GM23338 (cell line): ENCODE data around the gene POLR1A. TPM values are rescaled to one million over a fixed set of nuclear protein-coding genes. Genes with fewer than 3 reads are reported as not detected.

Source experiments
- ATAC-seq: fragments of 200-7000 bp; cut with Tn5 transposase; 3 replicates; pipeline ENCODE4 v1.9.1; 2020
- DNase-seq: peaks from one replicate; pipeline ENCODE4 v3.0.0-alpha.2; 2015; ENCODE audit warnings: low spot score
- H2AFZ ChIP-seq: fragments of 200-600 bp; sonication (generic); 2 replicates; pipeline ENCODE4 v1.8.0; 2016; ENCODE audit warnings: antibody characterized with exemption, mild to moderate bottlenecking, moderate library complexity
- H3F3A ChIP-seq: fragments of 200-600 bp; sonication (generic); replicated peaks from 2 replicates; pipeline ENCODE4 v1.8.0; 2017; ENCODE audit warnings: antibody characterized with exemption, mixed run types, low read depth
- H3K27ac ChIP-seq: fragments of 200-600 bp; sonication (generic); 2 replicates; pipeline ENCODE4 v1.6.1; 2016; ENCODE audit warnings: low read depth
- H3K27me3 ChIP-seq: fragments of 200-600 bp; sonication (generic); 2 replicates; pipeline ENCODE4 v1.8.0; 2016; ENCODE audit warnings: mild to moderate bottlenecking, mixed run types, moderate library complexity; ENCODE audit not compliant: insufficient read depth
- H3K36me3 ChIP-seq: fragments of 200-600 bp; sonication (generic); 2 replicates; pipeline ENCODE4 v1.8.0; 2016; ENCODE audit warnings: mild to moderate bottlenecking; ENCODE audit not compliant: insufficient read depth
- H3K4me1 ChIP-seq: fragments of 200-600 bp; sonication (generic); 2 replicates; pipeline ENCODE4 v1.8.0; 2016; ENCODE audit warnings: mild to moderate bottlenecking, moderate library complexity; ENCODE audit not compliant: insufficient read depth
- H3K4me2 ChIP-seq: fragments of 200-600 bp; sonication (generic); 2 replicates; pipeline ENCODE4 v1.7.1; 2017; ENCODE audit warnings: mixed run types
- H3K4me3 ChIP-seq: fragments of 200-600 bp; sonication (generic); 2 replicates; pipeline ENCODE4 v1.6.1; 2016; ENCODE audit warnings: mixed run types
- H3K79me2 ChIP-seq: fragments of 200-600 bp; sonication (generic); replicated peaks from 2 replicates; pipeline ENCODE4 v1.8.0; 2017; ENCODE audit warnings: mild to moderate bottlenecking; ENCODE audit not compliant: insufficient read depth
- H3K9me2 ChIP-seq: fragments of 200-600 bp; sonication (generic); 2 replicates; pipeline ENCODE4 v1.8.0; 2017; ENCODE audit not compliant: insufficient read depth
- H4K20me1 ChIP-seq: fragments of 200-600 bp; sonication (generic); replicated peaks from 2 replicates; pipeline ENCODE4 v1.8.0; 2017; ENCODE audit warnings: mild to moderate bottlenecking; ENCODE audit not compliant: insufficient read depth
- H3K27ac Mint-ChIP-seq: 2 replicates; pipeline ENCODE4 v1.8.0; 2020; ENCODE audit warnings: inconsistent platforms, mild to moderate bottlenecking, moderate library complexity, mixed read lengths
- H3K27me3 Mint-ChIP-seq: 3 replicates; pipeline ENCODE4 v1.8.0; 2022; ENCODE audit warnings: low read depth, mild to moderate bottlenecking, moderate library complexity, mixed read lengths, inconsistent platforms; ENCODE audit not compliant: insufficient read depth, poor library complexity
- H3K36me3 Mint-ChIP-seq: 3 replicates; pipeline ENCODE4 v1.8.0; 2021; ENCODE audit warnings: low read depth, mild to moderate bottlenecking, inconsistent platforms, moderate library complexity, mixed read lengths
- H3K4me1 Mint-ChIP-seq: 3 replicates; pipeline ENCODE4 v1.8.0; 2020; ENCODE audit warnings: mild to moderate bottlenecking, inconsistent platforms, mixed read lengths
- H3K4me3 Mint-ChIP-seq: 3 replicates; pipeline ENCODE4 v1.8.0; 2021; ENCODE audit warnings: moderate library complexity, mild to moderate bottlenecking, inconsistent platforms, mixed read lengths
- H3K9me3 Mint-ChIP-seq: 3 replicates; pipeline ENCODE4 v1.8.0; 2020; ENCODE audit warnings: moderate library complexity, mild to moderate bottlenecking, inconsistent platforms, mixed read lengths
- CREB1 ChIP-seq: fragments of 250-450 bp; sonication (Bioruptor Pico); IDR thresholded peaks from 2 replicates; pipeline ENCODE4 v1.5.0; 2020; ENCODE audit warnings: low read depth, mild to moderate bottlenecking, moderate library complexity
- EZH2 ChIP-seq: fragments of 200-600 bp; sonication (generic); IDR thresholded peaks from one replicate; pipeline ENCODE4 v1.8.0; 2017; ENCODE audit warnings: antibody characterized with exemption, mild to moderate bottlenecking, low read depth; ENCODE audit not compliant: unreplicated experiment
- EZH2phosphoT487 ChIP-seq: fragments of 200-600 bp; sonication (generic); IDR thresholded peaks from one replicate; pipeline ENCODE4 v1.8.1; 2018; ENCODE audit warnings: antibody characterized with exemption; ENCODE audit not compliant: unreplicated experiment
- JUNB ChIP-seq: IDR thresholded peaks from one replicate; pipeline ENCODE4 v1.6.1; 2016; ENCODE audit warnings: antibody characterized with exemption; ENCODE audit not compliant: unreplicated experiment
- NANOG ChIP-seq: IDR thresholded peaks from 2 replicates; pipeline ENCODE4 v1.6.1; 2016; ENCODE audit warnings: antibody characterized with exemption, borderline replicate concordance
- POLR2AphosphoS5 ChIP-seq: IDR thresholded peaks from 2 replicates; pipeline ENCODE4 v1.6.1; 2016; ENCODE audit warnings: antibody characterized with exemption, low read depth
- STAT1 ChIP-seq: IDR thresholded peaks from one replicate; pipeline ENCODE4 v1.6.1; 2016; ENCODE audit warnings: antibody characterized with exemption; ENCODE audit not compliant: unreplicated experiment
- ZNF114 ChIP-seq: fragments of 250-450 bp; sonication (Bioruptor Pico); IDR thresholded peaks from 2 replicates; pipeline ENCODE4 v1.5.0; 2020; ENCODE audit warnings: mild to moderate bottlenecking, moderate library complexity
- ZNF331 ChIP-seq: fragments of 250-450 bp; sonication (Bioruptor Pico); IDR thresholded peaks from 2 replicates; pipeline ENCODE4 v1.5.0; 2020; ENCODE audit warnings: low read depth, mild to moderate bottlenecking, moderate library complexity
- polyA plus RNA-seq: library from polyadenylated mRNA; unstranded; fragments of >200 nt; fragmentation: Nextera tagmentation; extraction: Ambion mirVana; gene quantifications from 2 replicates; pipeline ENCODE4 v1.2.1, GENCODE V29; 2016
- total RNA-seq: library from RNA; depleted of rRNA; stranded (reverse); fragments of >200 nt; shearing (Covaris generic); gene quantifications from 2 replicates; pipeline ENCODE4 v1.2.3, GENCODE V29; 2014
- TF ChIP-seq, protein P1 (sequence below), 2 experiments: fragments of 200-600 bp in 1 of 2; sonication (generic) in 1 of 2; conservative IDR thresholded peaks; 2 replicates each; pipeline versions ENCODE4 v1.5.1 to v1.6.1; 2016 to 2017; ENCODE audit warnings: antibody characterized with exemption in 2 of 2, low read depth in 2 of 2, mild to moderate bottlenecking in 2 of 2, moderate library complexity in 1 of 2
- TF ChIP-seq, protein P2 (sequence below): fragments of 250-450 bp; sonication (Bioruptor Pico); IDR thresholded peaks from 2 replicates; pipeline ENCODE4 v1.5.0; 2020; ENCODE audit warnings: mild to moderate bottlenecking, moderate library complexity
- TF ChIP-seq, protein P3 (sequence below): IDR thresholded peaks from one replicate; pipeline ENCODE4 v1.6.1; 2018; ENCODE audit warnings: antibody characterized with exemption; ENCODE audit not compliant: unreplicated experiment
- TF ChIP-seq, protein P4 (sequence below): IDR thresholded peaks from 2 replicates; pipeline ENCODE4 v1.6.1; 2016; ENCODE audit warnings: antibody characterized with exemption

Gene POLR1A
- total and polyA plus RNA-seq, 2 experiments from 2014 or later: 13.8 to 43.2 TPM

DNA sequence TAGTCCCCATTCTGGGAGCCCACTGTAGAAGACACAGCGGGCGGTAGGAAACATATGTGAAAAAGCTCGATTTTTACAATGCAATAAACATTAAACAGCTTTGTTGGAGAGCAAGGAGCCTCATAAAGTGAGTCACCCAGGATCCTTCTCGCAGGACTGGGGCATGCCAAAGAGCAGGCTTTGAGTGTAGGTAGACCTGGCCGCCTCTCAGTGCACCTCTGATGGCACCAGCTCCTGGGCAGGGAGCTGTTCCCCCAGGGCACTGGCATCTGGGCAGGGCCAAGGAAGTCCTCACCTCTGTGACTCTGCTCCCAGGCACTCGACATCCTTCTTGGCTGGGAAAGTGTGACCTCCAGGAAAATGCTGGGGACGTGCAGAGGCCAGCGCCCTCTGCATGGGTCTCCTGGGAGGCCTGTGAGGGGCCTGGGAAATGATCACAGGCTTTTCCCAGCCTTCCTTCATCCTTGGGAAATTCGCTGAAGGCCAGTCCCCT is 94.2 kb downstream of the POLR1A start:
- Histone ChIP-seq H3K27ac (no peak overlapping the region), H3K4me2 (no peak overlapping the region), H2AFZ (no peak overlapping the region), H3K79me2 (no peaks in the 10 kb centered on the region), H3K27me3 (no peaks in the 10 kb centered on the region), H4K20me1 (no peaks in the 10 kb centered on the region), H3K36me3 (no peaks in the 10 kb centered on the region), H3K4me1 (no peaks in the 10 kb centered on the region), H3K4me3 (no peak overlapping the region), H3F3A (no peaks in the 10 kb centered on the region), H3K9me2 (peaks cover 3% of the 10 kb centered on the region; the same call in 1 of the 2 replicates)
- peaks cover 7% of the 10 kb centered on the region; the same call in 2 of the 3 replicates for H3K36me3 Mint-ChIP-seq
- H3K4me3 Mint-ChIP-seq: no peak overlapping the region
- peaks cover 5% of the 10 kb centered on the region; the same call in 2 of the 3 replicates for H3K4me1 Mint-ChIP-seq
- H3K9me3 Mint-ChIP-seq: peaks cover 30% of the 10 kb centered on the region
- no peak for TF ChIP-seq NANOG
- TF ChIP-seq ZNF331: no peak
- no peak for TF ChIP-seq CREB1 (CRISPR knock-in tag)
- TF ChIP-seq, protein P1, sequence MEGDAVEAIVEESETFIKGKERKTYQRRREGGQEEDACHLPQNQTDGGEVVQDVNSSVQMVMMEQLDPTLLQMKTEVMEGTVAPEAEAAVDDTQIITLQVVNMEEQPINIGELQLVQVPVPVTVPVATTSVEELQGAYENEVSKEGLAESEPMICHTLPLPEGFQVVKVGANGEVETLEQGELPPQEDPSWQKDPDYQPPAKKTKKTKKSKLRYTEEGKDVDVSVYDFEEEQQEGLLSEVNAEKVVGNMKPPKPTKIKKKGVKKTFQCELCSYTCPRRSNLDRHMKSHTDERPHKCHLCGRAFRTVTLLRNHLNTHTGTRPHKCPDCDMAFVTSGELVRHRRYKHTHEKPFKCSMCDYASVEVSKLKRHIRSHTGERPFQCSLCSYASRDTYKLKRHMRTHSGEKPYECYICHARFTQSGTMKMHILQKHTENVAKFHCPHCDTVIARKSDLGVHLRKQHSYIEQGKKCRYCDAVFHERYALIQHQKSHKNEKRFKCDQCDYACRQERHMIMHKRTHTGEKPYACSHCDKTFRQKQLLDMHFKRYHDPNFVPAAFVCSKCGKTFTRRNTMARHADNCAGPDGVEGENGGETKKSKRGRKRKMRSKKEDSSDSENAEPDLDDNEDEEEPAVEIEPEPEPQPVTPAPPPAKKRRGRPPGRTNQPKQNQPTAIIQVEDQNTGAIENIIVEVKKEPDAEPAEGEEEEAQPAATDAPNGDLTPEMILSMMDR (conservative IDR thresholded peaks at IDR 0.05; ENCODE audit: low read depth in 2 of 2): no peak
- no peak for TF ChIP-seq JUNB
- no peak for TF ChIP-seq STAT1
- TF ChIP-seq POLR2AphosphoS5: no peak
- no peak for TF ChIP-seq ZNF114
- TF ChIP-seq EZH2: no peak
- TF ChIP-seq, protein P2, sequence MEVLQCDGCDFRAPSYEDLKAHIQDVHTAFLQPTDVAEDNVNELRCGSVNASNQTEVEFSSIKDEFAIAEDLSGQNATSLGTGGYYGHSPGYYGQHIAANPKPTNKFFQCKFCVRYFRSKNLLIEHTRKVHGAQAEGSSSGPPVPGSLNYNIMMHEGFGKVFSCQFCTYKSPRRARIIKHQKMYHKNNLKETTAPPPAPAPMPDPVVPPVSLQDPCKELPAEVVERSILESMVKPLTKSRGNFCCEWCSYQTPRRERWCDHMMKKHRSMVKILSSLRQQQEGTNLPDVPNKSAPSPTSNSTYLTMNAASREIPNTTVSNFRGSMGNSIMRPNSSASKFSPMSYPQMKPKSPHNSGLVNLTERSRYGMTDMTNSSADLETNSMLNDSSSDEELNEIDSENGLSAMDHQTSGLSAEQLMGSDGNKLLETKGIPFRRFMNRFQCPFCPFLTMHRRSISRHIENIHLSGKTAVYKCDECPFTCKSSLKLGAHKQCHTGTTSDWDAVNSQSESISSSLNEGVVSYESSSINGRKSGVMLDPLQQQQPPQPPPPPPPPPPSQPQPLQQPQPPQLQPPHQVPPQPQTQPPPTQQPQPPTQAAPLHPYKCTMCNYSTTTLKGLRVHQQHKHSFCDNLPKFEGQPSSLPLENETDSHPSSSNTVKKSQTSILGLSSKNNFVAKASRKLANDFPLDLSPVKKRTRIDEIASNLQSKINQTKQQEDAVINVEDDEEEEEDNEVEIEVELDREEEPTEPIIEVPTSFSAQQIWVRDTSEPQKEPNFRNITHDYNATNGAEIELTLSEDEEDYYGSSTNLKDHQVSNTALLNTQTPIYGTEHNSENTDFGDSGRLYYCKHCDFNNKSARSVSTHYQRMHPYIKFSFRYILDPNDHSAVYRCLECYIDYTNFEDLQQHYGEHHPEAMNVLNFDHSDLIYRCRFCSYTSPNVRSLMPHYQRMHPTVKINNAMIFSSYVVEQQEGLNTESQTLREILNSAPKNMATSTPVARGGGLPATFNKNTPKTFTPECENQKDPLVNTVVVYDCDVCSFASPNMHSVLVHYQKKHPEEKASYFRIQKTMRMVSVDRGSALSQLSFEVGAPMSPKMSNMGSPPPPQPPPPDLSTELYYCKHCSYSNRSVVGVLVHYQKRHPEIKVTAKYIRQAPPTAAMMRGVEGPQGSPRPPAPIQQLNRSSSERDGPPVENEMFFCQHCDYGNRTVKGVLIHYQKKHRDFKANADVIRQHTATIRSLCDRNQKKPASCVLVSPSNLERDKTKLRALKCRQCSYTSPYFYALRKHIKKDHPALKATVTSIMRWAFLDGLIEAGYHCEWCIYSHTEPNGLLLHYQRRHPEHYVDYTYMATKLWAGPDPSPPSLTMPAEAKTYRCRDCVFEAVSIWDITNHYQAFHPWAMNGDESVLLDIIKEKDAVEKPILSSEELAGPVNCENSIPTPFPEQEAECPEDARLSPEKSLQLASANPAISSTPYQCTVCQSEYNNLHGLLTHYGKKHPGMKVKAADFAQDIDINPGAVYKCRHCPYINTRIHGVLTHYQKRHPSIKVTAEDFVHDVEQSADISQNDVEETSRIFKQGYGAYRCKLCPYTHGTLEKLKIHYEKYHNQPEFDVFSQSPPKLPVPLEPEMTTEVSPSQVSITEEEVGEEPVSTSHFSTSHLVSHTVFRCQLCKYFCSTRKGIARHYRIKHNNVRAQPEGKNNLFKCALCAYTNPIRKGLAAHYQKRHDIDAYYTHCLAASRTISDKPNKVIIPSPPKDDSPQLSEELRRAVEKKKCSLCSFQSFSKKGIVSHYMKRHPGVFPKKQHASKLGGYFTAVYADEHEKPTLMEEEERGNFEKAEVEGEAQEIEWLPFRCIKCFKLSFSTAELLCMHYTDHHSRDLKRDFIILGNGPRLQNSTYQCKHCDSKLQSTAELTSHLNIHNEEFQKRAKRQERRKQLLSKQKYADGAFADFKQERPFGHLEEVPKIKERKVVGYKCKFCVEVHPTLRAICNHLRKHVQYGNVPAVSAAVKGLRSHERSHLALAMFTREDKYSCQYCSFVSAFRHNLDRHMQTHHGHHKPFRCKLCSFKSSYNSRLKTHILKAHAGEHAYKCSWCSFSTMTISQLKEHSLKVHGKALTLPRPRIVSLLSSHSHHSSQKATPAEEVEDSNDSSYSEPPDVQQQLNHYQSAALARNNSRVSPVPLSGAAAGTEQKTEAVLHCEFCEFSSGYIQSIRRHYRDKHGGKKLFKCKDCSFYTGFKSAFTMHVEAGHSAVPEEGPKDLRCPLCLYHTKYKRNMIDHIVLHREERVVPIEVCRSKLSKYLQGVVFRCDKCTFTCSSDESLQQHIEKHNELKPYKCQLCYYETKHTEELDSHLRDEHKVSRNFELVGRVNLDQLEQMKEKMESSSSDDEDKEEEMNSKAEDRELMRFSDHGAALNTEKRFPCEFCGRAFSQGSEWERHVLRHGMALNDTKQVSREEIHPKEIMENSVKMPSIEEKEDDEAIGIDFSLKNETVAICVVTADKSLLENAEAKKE (CRISPR knock-in tag): no peak
- no peak for TF ChIP-seq EZH2phosphoT487
- TF ChIP-seq, protein P3, sequence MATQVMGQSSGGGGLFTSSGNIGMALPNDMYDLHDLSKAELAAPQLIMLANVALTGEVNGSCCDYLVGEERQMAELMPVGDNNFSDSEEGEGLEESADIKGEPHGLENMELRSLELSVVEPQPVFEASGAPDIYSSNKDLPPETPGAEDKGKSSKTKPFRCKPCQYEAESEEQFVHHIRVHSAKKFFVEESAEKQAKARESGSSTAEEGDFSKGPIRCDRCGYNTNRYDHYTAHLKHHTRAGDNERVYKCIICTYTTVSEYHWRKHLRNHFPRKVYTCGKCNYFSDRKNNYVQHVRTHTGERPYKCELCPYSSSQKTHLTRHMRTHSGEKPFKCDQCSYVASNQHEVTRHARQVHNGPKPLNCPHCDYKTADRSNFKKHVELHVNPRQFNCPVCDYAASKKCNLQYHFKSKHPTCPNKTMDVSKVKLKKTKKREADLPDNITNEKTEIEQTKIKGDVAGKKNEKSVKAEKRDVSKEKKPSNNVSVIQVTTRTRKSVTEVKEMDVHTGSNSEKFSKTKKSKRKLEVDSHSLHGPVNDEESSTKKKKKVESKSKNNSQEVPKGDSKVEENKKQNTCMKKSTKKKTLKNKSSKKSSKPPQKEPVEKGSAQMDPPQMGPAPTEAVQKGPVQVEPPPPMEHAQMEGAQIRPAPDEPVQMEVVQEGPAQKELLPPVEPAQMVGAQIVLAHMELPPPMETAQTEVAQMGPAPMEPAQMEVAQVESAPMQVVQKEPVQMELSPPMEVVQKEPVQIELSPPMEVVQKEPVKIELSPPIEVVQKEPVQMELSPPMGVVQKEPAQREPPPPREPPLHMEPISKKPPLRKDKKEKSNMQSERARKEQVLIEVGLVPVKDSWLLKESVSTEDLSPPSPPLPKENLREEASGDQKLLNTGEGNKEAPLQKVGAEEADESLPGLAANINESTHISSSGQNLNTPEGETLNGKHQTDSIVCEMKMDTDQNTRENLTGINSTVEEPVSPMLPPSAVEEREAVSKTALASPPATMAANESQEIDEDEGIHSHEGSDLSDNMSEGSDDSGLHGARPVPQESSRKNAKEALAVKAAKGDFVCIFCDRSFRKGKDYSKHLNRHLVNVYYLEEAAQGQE: no peak
- TF ChIP-seq, protein P4, sequence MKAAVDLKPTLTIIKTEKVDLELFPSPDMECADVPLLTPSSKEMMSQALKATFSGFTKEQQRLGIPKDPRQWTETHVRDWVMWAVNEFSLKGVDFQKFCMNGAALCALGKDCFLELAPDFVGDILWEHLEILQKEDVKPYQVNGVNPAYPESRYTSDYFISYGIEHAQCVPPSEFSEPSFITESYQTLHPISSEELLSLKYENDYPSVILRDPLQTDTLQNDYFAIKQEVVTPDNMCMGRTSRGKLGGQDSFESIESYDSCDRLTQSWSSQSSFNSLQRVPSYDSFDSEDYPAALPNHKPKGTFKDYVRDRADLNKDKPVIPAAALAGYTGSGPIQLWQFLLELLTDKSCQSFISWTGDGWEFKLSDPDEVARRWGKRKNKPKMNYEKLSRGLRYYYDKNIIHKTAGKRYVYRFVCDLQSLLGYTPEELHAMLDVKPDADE: no peak
- H3K27me3 Mint-ChIP-seq: peaks cover 9% of the 10 kb centered on the region
- no peak overlapping the region for H3K27ac Mint-ChIP-seq
- ATAC-seq (peak; percentile 38), DNase-seq (no peak)
